ENCODE results near the gene PTPN2.

DNA sequence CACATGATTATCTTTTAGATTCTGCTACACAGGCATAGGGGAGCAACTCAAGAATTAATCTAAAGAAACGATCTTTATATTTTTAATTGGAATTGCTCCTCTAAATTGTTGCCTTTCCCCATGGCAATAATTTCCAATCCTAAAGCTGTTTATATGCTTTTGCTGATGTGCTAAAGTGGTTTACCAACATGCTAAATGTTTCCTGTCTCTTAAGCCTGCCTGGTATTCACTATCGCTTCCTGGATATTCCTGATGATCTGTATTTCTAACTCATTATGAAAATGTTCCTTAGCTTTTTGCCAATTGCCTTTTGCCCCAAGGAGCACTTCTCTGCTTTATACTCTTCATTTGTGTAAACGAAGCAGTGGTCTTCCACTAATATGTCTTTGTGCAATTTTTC, 65.8 kb downstream of the PTPN2 start:
- TF ChIP-seq, protein P1, sequence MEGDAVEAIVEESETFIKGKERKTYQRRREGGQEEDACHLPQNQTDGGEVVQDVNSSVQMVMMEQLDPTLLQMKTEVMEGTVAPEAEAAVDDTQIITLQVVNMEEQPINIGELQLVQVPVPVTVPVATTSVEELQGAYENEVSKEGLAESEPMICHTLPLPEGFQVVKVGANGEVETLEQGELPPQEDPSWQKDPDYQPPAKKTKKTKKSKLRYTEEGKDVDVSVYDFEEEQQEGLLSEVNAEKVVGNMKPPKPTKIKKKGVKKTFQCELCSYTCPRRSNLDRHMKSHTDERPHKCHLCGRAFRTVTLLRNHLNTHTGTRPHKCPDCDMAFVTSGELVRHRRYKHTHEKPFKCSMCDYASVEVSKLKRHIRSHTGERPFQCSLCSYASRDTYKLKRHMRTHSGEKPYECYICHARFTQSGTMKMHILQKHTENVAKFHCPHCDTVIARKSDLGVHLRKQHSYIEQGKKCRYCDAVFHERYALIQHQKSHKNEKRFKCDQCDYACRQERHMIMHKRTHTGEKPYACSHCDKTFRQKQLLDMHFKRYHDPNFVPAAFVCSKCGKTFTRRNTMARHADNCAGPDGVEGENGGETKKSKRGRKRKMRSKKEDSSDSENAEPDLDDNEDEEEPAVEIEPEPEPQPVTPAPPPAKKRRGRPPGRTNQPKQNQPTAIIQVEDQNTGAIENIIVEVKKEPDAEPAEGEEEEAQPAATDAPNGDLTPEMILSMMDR (IDR thresholded peaks at IDR 0.05; ENCODE audit: insufficient read depth, low read length, poor library complexity, severe bottlenecking), result no peak
- no peak for TF ChIP-seq EZH2phosphoT487 (conservative IDR thresholded peaks at IDR 0.05; ENCODE audit: low read length)

Data from SU-DHL-6 (cell line).